ENCODE measurements around the gene FBXL20. TPM values are rescaled to one million over a fixed set of nuclear protein-coding genes. Genes with fewer than 3 reads are reported as not detected.

Gene FBXL20
- total and polyA plus RNA-seq, 2 donors (not counting 3 experiments of a cell fraction or from before 2014, with no cell fraction given), result 4.6 to 18.0 TPM

- intact Hi-C loops (cut with micrococcal nuclease), result no loop called here
- Histone ChIP-seq H3K36me3 (ENCODE audit: control insufficient read depth in 2 of 2, extremely low read depth in 1 of 2, insufficient read depth in 2 of 2, low read length in 2 of 2) (no peaks in the 10 kb centered on the region), H3K9ac (replicated peaks; ENCODE audit: extremely low read depth, insufficient read depth, low read length) (no peak overlapping the region), H3K9me1 (replicated peaks; ENCODE audit: control insufficient read depth, extremely low read depth, insufficient read depth, low read length) (no peaks in the 10 kb centered on the region), H4K20me1 (replicated peaks; ENCODE audit: control insufficient read depth, extremely low read depth, insufficient read depth, low read length) (peaks cover 3% of the 10 kb centered on the region), H3K9me3 (replicated peaks; ENCODE audit: control insufficient read depth, insufficient read depth, low read length) (no peaks in the 10 kb centered on the region), H3K79me2 (ENCODE audit: control insufficient read depth, insufficient read depth, low read length) (no peaks in the 10 kb centered on the region), H3K4me2 (ENCODE audit: insufficient read depth, low read length) (no peak overlapping the region), H3K4me3 (replicated peaks in 1 of 3; ENCODE audit: insufficient read depth in 1 of 3, low read depth in 1 of 3, low read length in 3 of 3) (no peak overlapping the region), H3K4me1 (ENCODE audit: control insufficient read depth, extremely low read depth, insufficient read depth, low read length) (no peaks in the 10 kb centered on the region), H2AFZ (ENCODE audit: low read depth, low read length) (no peak overlapping the region), H3K27ac (ENCODE audit: insufficient read depth, low read depth, low read length) (no peak overlapping the region), H3K27me3 (ENCODE audit: control insufficient read depth in 2 of 2, insufficient read depth in 2 of 2, low read length in 2 of 2) (no peaks in the 10 kb centered on the region)
- dilution Hi-C loops (cut with MboI; ENCODE audit: extremely low pct_ligation_motif_present, low sequenced_read_pairs), result no loop called here
- FAIRE-seq (no peak), DNase-seq (ENCODE audit: low read depth, low spot score) (no peak)
- TF ChIP-seq CTCF (IDR thresholded peaks at IDR 0.05; ENCODE audit: extremely low read depth in 1 of 2, insufficient read depth in 1 of 2, low read depth in 1 of 2, low read length in 2 of 2) (no peak), MAX (IDR thresholded peaks at IDR 0.05; ENCODE audit: insufficient read depth, insufficient read length) (no peak), JUN (IDR thresholded peaks at IDR 0.05; ENCODE audit: borderline replicate concordance, insufficient read depth, insufficient read length, low read depth) (no peak), EZH2 (IDR thresholded peaks at IDR 0.05; ENCODE audit: borderline replicate concordance, low read depth, low read length, severe bottlenecking) (no peak), POLR2AphosphoS5 (IDR thresholded peaks at IDR 0.05; ENCODE audit: insufficient read depth, low read depth, low read length) (no peak), GATA2 (IDR thresholded peaks at IDR 0.05; ENCODE audit: insufficient read depth, insufficient read length, low read depth, low read length) (no peak), MYC (IDR thresholded peaks at IDR 0.05; ENCODE audit: low read depth, low read length) (no peak), FOS (IDR thresholded peaks at IDR 0.05; ENCODE audit: borderline replicate concordance, insufficient read depth, low read length) (no peak), POLR2A (IDR thresholded peaks at IDR 0.05; ENCODE audit: low read depth, low read length) (no peak)
- ChIA-PET CTCF (interaction anchor here (1.5 to 1.8 kb wide), 2 partner anchors 9 to 94 kb away, joined by 3 to 4 read pairs; partner anchors contain the start of gene FBXL20), POLR2A (no interaction called here)
- no TSS peak for BruUV-seq (replicated peaks)
These were observed 94.8 kb downstream of the FBXL20 start for GRCh38 chr17:39306509-39307212.

All from endothelial cell of umbilical vein (primary cell).